ENCODE data around the gene RBM26. TPM values are rescaled to one million over a fixed set of nuclear protein-coding genes. Genes with fewer than 3 reads are reported as not detected.

RBM26 gene
- total RNA-seq, 2 donors from 2014 or later, result 29.0 to 45.9 TPM

DNA sequence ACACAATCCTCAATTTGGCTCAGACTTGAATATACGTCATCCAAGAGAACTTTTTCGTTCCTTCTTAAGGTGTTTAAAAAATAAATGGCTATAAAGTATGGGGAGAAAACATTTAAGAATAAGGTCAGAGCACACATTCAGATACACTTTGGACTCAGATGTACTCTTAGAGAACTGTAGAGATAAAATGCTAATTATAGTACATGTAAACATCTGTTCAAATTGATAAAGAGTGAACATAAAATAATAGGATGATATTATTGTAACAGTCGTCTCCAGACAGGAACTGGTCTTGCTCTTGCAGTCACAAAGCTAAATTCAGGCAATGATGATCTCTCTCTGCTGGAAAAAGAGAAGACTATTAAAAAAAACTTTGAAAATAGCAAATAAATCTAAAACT, 91.4 kb downstream of the RBM26 start:
- intact Hi-C loops (cut with DNase I), result no loop called here
- Histone ChIP-seq H3K4me1 (replicated peaks) (no peaks in the 10 kb centered on the region), H3K4me3 (no peak overlapping the region), H3K9me3 (no peaks in the 10 kb centered on the region), H3K27me3 (replicated peaks; ENCODE audit: insufficient read depth) (no peaks in the 10 kb centered on the region), H3K36me3 (no peaks in the 10 kb centered on the region), H3K27ac (no peak overlapping the region)
- WGBS, result 58% methylated on average over 3 of the region's 3 CpGs
- DNase-seq (ENCODE audit: low spot score), result no peak
- TF ChIP-seq POLR2A (IDR thresholded peaks at IDR 0.05) (no peak), POLR2AphosphoS5 (IDR thresholded peaks at IDR 0.05) (no peak)
- TF ChIP-seq, protein P1, sequence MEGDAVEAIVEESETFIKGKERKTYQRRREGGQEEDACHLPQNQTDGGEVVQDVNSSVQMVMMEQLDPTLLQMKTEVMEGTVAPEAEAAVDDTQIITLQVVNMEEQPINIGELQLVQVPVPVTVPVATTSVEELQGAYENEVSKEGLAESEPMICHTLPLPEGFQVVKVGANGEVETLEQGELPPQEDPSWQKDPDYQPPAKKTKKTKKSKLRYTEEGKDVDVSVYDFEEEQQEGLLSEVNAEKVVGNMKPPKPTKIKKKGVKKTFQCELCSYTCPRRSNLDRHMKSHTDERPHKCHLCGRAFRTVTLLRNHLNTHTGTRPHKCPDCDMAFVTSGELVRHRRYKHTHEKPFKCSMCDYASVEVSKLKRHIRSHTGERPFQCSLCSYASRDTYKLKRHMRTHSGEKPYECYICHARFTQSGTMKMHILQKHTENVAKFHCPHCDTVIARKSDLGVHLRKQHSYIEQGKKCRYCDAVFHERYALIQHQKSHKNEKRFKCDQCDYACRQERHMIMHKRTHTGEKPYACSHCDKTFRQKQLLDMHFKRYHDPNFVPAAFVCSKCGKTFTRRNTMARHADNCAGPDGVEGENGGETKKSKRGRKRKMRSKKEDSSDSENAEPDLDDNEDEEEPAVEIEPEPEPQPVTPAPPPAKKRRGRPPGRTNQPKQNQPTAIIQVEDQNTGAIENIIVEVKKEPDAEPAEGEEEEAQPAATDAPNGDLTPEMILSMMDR (IDR thresholded peaks at IDR 0.05), result no peak

DNA sequence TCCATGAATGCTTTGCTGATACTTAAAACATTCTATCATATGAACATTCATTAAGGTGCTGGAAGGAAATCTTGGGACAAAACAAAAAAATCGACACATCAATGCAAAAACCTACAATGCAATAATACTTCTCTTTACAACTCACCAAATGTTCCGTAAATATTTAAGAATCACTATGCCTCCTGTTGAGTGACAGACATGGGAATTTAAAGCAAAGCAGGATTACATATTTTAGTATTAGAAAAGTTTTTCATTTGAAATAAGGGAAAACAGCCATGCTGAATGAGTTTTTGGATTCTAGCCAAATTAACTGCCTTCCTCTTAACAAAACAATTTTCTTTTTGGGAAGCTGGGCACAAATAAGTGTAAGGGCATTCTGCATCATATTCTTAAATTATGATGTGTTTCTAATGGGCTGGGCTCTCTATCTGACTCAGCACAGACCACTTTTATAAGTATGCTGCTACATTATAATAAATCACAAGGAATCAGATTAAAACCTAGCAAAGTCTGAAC, 93.7 kb downstream of the RBM26 start:
- intact Hi-C loops (cut with DNase I), result no loop called here
- TF ChIP-seq, protein P1 (IDR thresholded peaks at IDR 0.05), result no peak
- no peak for TF ChIP-seq POLR2A (IDR thresholded peaks at IDR 0.05)
- no peak for TF ChIP-seq POLR2AphosphoS5 (IDR thresholded peaks at IDR 0.05)
- Histone ChIP-seq H3K27me3 (replicated peaks; ENCODE audit: insufficient read depth) (no peaks in the 10 kb centered on the region), H3K36me3 (no peaks in the 10 kb centered on the region), H3K27ac (no peak overlapping the region), H3K9me3 (no peaks in the 10 kb centered on the region), H3K4me3 (no peak overlapping the region), H3K4me1 (replicated peaks) (no peaks in the 10 kb centered on the region)
- WGBS, result 79% methylated on average over 2 of the region's 2 CpGs
- DNase-seq (ENCODE audit: low spot score), result no peak

DNA sequence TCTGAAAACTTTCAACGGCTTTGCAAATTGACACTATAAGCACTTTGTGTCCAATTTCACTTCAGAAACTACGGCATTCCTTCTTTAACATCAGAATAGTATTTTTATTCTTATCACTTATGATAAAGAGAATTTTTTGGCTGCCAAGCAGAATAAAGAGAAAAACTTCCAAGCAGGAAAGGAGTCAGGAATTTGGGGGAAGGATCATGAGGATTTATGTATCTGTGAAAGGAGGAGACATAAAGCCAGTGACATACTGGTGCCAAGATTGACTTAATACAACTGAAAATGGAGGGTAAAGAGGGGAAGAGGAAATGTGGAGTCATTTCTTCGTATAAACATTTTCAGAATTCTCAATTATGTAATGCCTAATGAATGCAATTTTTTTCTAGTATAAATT, 94.7 kb downstream of the RBM26 start:
- H3K27ac ChIP-seq, result no peak overlapping the region
- no peaks in the 10 kb centered on the region for H3K36me3 ChIP-seq
- DNase-seq (ENCODE audit: low spot score), result no peak
- no peaks in the 10 kb centered on the region for H3K27me3 ChIP-seq (replicated peaks; ENCODE audit: insufficient read depth)
- H3K4me1 ChIP-seq (replicated peaks), result no peaks in the 10 kb centered on the region
- WGBS, result 56% methylated on average over 3 of the region's 3 CpGs
- TF ChIP-seq POLR2AphosphoS5 (IDR thresholded peaks at IDR 0.05) (no peak), POLR2A (IDR thresholded peaks at IDR 0.05) (no peak)
- TF ChIP-seq, protein P1 (IDR thresholded peaks at IDR 0.05), result no peak
- intact Hi-C loops (cut with DNase I), result no loop called here
- H3K9me3 ChIP-seq, result no peaks in the 10 kb centered on the region
- no peak overlapping the region for H3K4me3 ChIP-seq

DNA sequence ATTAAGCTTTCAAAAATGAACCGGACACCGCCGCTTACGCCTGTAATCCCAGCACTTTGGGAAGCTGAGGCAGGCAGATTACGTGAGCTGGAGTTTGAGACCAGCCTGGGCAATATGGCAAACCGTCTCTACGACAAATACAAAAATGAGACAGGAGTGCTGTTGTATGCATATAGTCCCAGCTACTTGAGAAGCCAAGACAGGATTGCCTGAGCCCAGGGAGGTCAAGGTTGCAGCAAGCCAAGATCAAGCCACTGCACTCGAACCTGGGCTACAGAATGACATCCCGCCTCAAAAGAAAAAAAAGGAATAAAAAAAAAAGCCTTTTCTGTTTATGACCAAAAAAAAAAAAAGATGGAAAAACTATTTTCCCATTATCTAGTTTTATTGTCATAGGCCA, 96.4 kb downstream of the RBM26 start:
- H3K27ac ChIP-seq, result no peak overlapping the region
- H3K4me3 ChIP-seq, result no peak overlapping the region
- H3K27me3 ChIP-seq (replicated peaks; ENCODE audit: insufficient read depth), result no peaks in the 10 kb centered on the region
- DNase-seq (ENCODE audit: low spot score), result no peak
- 83% methylated on average over 9 of the region's 9 CpGs for whole genome bisulfite sequencing
- TF ChIP-seq POLR2AphosphoS5 (IDR thresholded peaks at IDR 0.05), result no peak
- H3K36me3 ChIP-seq, result no peaks in the 10 kb centered on the region
- no peaks in the 10 kb centered on the region for H3K4me1 ChIP-seq (replicated peaks)
- H3K9me3 ChIP-seq, result no peaks in the 10 kb centered on the region
- intact Hi-C loops (cut with DNase I), result no loop called here

DNA sequence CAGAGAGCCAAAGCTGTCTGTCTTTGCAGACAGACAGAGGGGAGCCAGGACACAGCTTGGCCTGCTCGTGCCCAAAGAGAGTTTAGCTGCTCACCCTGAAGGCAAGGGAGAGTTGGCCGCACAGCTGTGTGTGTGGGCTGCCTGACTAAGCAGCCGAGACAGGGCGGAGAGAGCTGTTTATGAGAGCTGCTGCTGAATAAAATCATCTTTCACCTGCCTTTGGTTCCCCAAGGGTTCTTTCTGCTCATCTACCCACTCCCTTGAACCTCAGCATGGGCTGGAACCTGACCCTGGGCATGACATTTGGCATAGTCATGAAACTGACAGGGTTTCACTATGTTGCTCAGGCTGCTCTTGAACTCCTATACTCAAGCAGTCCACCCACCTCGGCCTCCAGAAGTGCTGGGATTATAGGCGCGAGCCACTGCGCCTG, 98.2 kb downstream of the RBM26 start:
- Histone ChIP-seq H3K36me3 (no peaks in the 10 kb centered on the region), H3K4me3 (no peak overlapping the region), H3K27me3 (replicated peaks; ENCODE audit: insufficient read depth) (no peaks in the 10 kb centered on the region), H3K27ac (no peak overlapping the region), H3K4me1 (replicated peaks) (no peaks in the 10 kb centered on the region), H3K9me3 (no peaks in the 10 kb centered on the region)
- 22% methylated on average over 8 of the region's 8 CpGs for WGBS
- TF ChIP-seq POLR2A (IDR thresholded peaks at IDR 0.05) (no peak), POLR2AphosphoS5 (IDR thresholded peaks at IDR 0.05) (no peak)
- TF ChIP-seq, protein P1 (IDR thresholded peaks at IDR 0.05), result no peak
- no peak for DNase-seq (ENCODE audit: low spot score)
- intact Hi-C loops (cut with DNase I), result no loop called here

All from prostate gland (tissue), 2 donors.